ENCODE data around the gene TSPEAR. TPM values are rescaled to one million over a fixed set of nuclear protein-coding genes. Genes with fewer than 3 reads are reported as not detected.
A peak's percentile ranks its signal among the peaks of the same experiment; 100 is the strongest.

The TSPEAR gene
- total and polyA plus RNA-seq, 9 of the 15 experiments (the other 6 are each of a cell fraction or from before 2014, with no cell fraction given): not detected

DNA sequence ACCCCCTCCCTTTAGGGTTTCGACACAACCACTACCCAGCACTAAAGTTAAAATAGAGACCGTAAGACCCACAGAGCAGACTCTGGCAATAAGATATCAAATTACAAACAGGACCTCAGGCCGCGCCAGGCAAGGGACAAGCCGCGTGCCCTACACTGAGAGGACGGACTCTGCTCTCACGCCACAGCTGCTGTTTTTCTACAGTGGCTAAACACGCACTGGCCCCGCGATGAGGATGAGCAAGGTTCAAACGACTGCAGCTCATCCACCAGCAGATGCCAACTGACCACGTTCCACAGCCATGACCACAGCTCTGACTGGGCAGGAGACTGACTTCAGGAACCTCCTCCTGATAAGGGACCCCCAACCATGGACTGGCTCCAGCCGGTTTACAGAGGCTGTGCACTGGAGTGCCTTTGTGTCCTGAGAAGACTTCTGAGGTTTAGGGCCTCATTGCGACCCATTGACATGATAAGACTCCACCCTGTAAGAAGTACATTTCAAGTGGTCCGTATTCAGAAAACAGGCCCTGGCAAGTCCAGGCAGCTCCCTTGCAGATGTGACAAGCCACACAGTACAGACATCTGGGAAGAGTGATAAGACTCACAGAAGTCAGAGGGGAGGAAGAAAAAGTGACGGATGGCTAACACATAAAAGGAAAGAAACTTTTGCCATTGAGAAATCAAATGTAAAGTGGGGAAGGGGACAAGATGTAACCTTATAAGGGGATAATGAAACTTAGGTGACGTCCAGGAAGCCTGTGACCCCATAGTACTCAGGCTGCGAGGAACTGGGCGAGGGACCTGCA is 117.6 kb downstream of the TSPEAR start (continued):
- TF ChIP-seq SLC30A9 (CRISPR knock-in tag; IDR thresholded peaks at IDR 0.05) (no peak), HMG20B (CRISPR knock-in tag; IDR thresholded peaks at IDR 0.05) (no peak), CBX5 (IDR thresholded peaks at IDR 0.05; ENCODE audit: borderline replicate concordance, low read depth) (peak; percentile 31; the same call in 1 of the 2 replicates), ZNF23 (CRISPR knock-in tag; IDR thresholded peaks at IDR 0.05) (no peak), PHB2 (IDR thresholded peaks at IDR 0.05; ENCODE audit: low read depth) (no peak; the same call in 1 of the 2 replicates), EZH2 (IDR thresholded peaks at IDR 0.05; ENCODE audit: borderline replicate concordance, low read depth, low read length) (no peak), NR4A1 (CRISPR knock-in tag; IDR thresholded peaks at IDR 0.05) (no peak), NR4A1 (tag; IDR thresholded peaks at IDR 0.05) (peak; percentile 98), TFAM (CRISPR knock-in tag; conservative IDR thresholded peaks at IDR 0.05) (no peak)
- TF ChIP-seq, protein P1, sequence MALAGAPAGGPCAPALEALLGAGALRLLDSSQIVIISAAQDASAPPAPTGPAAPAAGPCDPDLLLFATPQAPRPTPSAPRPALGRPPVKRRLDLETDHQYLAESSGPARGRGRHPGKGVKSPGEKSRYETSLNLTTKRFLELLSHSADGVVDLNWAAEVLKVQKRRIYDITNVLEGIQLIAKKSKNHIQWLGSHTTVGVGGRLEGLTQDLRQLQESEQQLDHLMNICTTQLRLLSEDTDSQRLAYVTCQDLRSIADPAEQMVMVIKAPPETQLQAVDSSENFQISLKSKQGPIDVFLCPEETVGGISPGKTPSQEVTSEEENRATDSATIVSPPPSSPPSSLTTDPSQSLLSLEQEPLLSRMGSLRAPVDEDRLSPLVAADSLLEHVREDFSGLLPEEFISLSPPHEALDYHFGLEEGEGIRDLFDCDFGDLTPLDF (CRISPR knock-in tag; IDR thresholded peaks at IDR 0.05): 0 out of 2 replicates have a peak, but pooled peaks have one; percentile 26
- TF ChIP-seq, protein P2, sequence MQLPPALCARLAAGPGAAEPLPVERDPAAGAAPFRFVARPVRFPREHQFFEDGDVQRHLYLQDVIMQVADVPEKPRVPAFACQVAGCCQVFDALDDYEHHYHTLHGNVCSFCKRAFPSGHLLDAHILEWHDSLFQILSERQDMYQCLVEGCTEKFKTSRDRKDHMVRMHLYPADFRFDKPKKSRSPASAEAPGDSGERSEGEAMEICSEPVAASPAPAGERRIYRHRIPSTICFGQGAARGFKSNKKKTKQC (CRISPR knock-in tag; IDR thresholded peaks at IDR 0.05): peak; percentile 73; the same call in 1 of the 2 replicates
- TF ChIP-seq, protein P3, sequence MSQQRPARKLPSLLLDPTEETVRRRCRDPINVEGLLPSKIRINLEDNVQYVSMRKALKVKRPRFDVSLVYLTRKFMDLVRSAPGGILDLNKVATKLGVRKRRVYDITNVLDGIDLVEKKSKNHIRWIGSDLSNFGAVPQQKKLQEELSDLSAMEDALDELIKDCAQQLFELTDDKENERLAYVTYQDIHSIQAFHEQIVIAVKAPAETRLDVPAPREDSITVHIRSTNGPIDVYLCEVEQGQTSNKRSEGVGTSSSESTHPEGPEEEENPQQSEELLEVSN (IDR thresholded peaks at IDR 0.05; ENCODE audit: borderline replicate concordance in 1 of 2, extremely low read depth in 1 of 2, insufficient read depth in 1 of 2, insufficient read length in 1 of 2, low read depth in 1 of 2, low read length in 1 of 2, poor library complexity in 1 of 2, severe bottlenecking in 1 of 2): no peak
- TF ChIP-seq, protein P4, sequence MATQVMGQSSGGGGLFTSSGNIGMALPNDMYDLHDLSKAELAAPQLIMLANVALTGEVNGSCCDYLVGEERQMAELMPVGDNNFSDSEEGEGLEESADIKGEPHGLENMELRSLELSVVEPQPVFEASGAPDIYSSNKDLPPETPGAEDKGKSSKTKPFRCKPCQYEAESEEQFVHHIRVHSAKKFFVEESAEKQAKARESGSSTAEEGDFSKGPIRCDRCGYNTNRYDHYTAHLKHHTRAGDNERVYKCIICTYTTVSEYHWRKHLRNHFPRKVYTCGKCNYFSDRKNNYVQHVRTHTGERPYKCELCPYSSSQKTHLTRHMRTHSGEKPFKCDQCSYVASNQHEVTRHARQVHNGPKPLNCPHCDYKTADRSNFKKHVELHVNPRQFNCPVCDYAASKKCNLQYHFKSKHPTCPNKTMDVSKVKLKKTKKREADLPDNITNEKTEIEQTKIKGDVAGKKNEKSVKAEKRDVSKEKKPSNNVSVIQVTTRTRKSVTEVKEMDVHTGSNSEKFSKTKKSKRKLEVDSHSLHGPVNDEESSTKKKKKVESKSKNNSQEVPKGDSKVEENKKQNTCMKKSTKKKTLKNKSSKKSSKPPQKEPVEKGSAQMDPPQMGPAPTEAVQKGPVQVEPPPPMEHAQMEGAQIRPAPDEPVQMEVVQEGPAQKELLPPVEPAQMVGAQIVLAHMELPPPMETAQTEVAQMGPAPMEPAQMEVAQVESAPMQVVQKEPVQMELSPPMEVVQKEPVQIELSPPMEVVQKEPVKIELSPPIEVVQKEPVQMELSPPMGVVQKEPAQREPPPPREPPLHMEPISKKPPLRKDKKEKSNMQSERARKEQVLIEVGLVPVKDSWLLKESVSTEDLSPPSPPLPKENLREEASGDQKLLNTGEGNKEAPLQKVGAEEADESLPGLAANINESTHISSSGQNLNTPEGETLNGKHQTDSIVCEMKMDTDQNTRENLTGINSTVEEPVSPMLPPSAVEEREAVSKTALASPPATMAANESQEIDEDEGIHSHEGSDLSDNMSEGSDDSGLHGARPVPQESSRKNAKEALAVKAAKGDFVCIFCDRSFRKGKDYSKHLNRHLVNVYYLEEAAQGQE (IDR thresholded peaks at IDR 0.05; ENCODE audit: borderline replicate concordance): peak; percentile 99
- TF ChIP-seq, protein P4 (CRISPR knock-in tag; IDR thresholded peaks at IDR 0.05; ENCODE audit: low read depth): no peak
- TF ChIP-seq, protein P5, sequence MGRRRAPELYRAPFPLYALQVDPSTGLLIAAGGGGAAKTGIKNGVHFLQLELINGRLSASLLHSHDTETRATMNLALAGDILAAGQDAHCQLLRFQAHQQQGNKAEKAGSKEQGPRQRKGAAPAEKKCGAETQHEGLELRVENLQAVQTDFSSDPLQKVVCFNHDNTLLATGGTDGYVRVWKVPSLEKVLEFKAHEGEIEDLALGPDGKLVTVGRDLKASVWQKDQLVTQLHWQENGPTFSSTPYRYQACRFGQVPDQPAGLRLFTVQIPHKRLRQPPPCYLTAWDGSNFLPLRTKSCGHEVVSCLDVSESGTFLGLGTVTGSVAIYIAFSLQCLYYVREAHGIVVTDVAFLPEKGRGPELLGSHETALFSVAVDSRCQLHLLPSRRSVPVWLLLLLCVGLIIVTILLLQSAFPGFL (CRISPR knock-in tag; IDR thresholded peaks at IDR 0.05): no peak
